Stimulated activated naive CD8-positive, alpha-beta T cell treated with anti-CD3 and anti-CD28 coated beads, Interleukin-15, Interleukin-2, amounts not matched to agents 100 ng/mL and 50 ng/mL, for 24 hours (primary cell): ENCODE measurements around the gene KRTAP10-12.

Experiments used
- H3K27ac Mint-ChIP-seq: one replicate; pipeline ENCODE4 v1.8.0; 2021; ENCODE audit warnings: mild to moderate bottlenecking, mixed read lengths
- H3K27me3 Mint-ChIP-seq: one replicate; pipeline ENCODE4 v1.8.0; 2021; ENCODE audit warnings: mixed read lengths
- H3K36me3 Mint-ChIP-seq: one replicate; pipeline ENCODE4 v1.8.0; 2021; ENCODE audit warnings: low read depth, mixed read lengths
- H3K4me1 Mint-ChIP-seq: one replicate; pipeline ENCODE4 v1.8.0; 2021; ENCODE audit warnings: low read depth, mixed read lengths
- H3K4me3 Mint-ChIP-seq: one replicate; pipeline ENCODE4 v1.8.0; 2021; ENCODE audit warnings: mild to moderate bottlenecking, mixed read lengths
- H3K9me3 Mint-ChIP-seq: one replicate; pipeline ENCODE4 v1.8.0; 2021; ENCODE audit warnings: mixed read lengths

The KRTAP10-12 gene

DNA sequence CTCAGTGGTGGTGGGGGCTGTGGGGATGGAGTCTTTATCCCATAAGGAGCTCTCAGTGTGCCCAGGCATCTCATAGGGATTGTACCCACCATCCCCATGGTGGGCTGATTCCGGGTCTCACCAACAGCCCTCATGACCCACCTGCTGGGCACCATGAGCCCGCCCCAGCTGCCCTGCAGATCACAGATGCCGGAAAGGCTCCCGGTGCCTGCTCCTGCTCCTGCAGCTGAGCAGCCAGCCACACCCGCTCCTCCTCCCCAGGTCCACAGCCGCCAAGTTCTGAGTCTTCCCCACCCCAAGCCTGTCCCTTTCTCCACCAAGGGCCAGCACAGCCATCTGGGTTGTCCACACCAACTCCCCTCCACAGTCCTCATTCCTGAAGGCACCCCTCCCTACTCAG lies 29.9 kb downstream of the KRTAP10-12 start:
- Mint-ChIP-seq H3K9me3 (no peaks in the 10 kb centered on the region), H3K27ac (no peak overlapping the region)

DNA sequence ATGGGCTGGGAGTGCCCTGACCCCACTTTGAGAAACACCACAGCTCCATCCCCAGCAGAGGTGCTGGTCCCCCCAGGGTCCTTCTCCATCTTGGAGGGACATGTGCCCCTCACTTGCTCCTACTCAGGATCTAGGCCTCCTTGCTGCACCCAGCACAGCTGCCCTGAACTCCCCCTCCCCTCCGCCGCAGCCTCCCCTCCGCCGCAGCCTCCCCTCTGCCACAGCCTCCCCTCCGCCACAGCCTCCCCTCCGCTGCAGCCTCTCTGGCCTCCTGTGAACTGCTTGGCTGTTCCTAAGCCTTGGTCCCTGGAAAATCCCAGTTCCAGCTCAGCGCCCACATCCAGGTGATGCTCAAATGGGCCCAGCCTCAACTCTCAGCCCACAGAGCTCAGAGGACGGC lies 30.3 kb downstream of the KRTAP10-12 start:
- Mint-ChIP-seq H3K4me1 (peaks cover 15% of the 10 kb centered on the region), H3K36me3 (no peaks in the 10 kb centered on the region), H3K27me3 (peaks cover 31% of the 10 kb centered on the region), H3K9me3 (no peaks in the 10 kb centered on the region), H3K27ac (no peak overlapping the region), H3K4me3 (no peak overlapping the region)

More for the DNA sequence above, 29.9 kb downstream of the KRTAP10-12 start:
- Mint-ChIP-seq H3K4me1 (peaks cover 15% of the 10 kb centered on the region), H3K4me3 (no peak overlapping the region), H3K36me3 (no peaks in the 10 kb centered on the region), H3K27me3 (peaks cover 31% of the 10 kb centered on the region)

DNA sequence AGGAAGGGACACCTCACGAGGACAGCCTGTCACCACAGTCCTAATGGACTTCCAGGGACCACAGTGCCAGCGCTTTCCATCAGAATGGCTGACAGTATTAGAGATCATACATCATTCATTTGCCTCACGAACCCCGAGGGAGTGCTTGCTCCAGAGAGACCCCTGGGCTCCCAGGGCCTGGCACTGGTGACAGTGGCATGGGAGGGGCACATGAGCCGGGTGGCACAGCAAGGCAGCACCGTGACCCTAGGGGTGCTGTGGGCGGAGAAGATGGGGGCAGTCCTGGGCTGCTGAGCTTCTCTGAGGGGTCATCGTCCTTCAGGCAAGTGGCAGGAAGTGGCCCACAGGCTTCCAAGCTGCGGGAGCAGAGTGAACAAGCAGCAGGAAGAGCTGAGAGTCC lies 30.8 kb downstream of the KRTAP10-12 start:
- Mint-ChIP-seq H3K9me3 (no peaks in the 10 kb centered on the region), H3K36me3 (no peaks in the 10 kb centered on the region), H3K27ac (no peak overlapping the region), H3K4me3 (no peak overlapping the region), H3K4me1 (peaks cover 12% of the 10 kb centered on the region), H3K27me3 (peaks cover 27% of the 10 kb centered on the region)

DNA sequence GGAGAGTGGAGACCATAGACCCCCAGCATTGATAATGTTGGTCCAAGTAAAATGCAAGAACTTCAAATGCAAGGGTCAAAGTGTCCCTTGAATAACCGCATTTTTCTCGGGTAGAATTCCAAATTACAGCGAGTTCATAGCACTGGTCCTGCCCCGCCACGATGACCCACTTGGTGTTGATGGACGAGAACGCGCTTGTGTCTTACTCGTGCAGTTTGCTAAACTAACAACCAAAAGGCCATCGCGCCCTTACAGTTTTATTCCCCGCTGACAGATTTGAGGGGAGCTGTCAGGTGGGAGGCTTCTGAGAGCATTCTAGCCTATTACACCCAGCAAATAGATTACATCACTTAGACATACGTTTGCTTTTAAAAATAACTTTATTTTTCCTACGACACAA lies 31.7 kb downstream of the KRTAP10-12 start:
- Mint-ChIP-seq H3K4me1 (peaks cover 5% of the 10 kb centered on the region), H3K9me3 (no peaks in the 10 kb centered on the region), H3K27me3 (peaks cover 21% of the 10 kb centered on the region), H3K4me3 (no peak overlapping the region), H3K36me3 (no peaks in the 10 kb centered on the region), H3K27ac (no peak overlapping the region)

DNA sequence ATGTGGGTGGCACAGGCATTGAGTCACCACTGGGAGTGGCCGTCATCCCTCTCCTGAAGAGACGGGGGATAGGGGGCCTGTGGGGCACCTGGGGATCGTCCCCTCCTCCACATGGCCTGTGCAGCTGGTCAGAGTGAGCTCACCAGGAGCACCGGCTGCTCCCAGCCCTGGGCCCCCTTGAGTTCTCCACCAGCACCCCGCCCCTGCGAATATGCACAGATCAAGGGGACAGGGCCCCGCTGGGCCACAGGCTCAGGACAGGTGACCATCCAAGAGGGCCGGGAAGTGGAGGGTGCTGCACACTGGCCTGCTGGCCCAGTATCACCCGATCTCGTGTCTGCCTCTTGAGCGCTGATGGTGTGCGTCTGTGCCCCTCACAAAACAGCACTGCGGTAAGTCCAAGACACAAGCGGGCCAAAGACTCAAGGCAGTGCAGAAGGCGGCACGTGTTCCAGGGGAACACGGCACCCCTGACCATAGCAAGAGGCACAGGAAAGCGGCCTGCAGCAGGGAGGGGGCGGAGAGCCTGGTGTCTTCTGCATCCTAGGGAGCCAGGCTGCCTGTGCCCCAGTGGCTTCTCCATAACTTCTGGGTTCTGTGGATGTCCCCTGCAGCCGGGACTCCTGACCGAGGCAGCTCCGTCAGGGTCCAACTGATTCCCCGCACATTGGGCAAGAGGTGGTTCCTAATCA lies 32.5 kb downstream of the KRTAP10-12 start:
- no peak overlapping the region for H3K4me3 Mint-ChIP-seq
- H3K9me3 Mint-ChIP-seq: no peaks in the 10 kb centered on the region
- H3K4me1 Mint-ChIP-seq: no peaks in the 10 kb centered on the region
- peaks cover 16% of the 10 kb centered on the region for H3K27me3 Mint-ChIP-seq
- no peak overlapping the region for H3K27ac Mint-ChIP-seq
- H3K36me3 Mint-ChIP-seq: no peaks in the 10 kb centered on the region

DNA sequence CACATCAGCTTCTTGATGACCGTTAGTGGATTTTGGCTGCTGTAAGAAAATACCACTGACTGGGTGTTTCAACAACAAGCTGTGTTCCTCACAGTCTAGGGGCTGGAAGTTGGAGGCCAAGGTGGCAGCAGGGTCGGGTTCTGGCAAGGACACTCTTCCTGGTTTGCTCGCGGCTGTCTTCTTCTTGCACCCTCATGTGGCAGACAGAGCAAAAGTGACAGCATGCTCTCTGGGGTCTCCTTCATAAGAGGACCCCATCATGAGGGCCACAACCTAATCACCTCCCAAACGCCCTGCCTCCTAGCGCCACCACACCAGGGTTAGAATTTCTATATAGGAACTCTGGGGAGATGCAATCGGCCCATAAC lies 33.0 kb downstream of the KRTAP10-12 start:
- Mint-ChIP-seq H3K27me3 (peaks cover 14% of the 10 kb centered on the region), H3K36me3 (no peaks in the 10 kb centered on the region), H3K4me3 (no peak overlapping the region), H3K27ac (no peak overlapping the region), H3K4me1 (no peaks in the 10 kb centered on the region), H3K9me3 (no peaks in the 10 kb centered on the region)

DNA sequence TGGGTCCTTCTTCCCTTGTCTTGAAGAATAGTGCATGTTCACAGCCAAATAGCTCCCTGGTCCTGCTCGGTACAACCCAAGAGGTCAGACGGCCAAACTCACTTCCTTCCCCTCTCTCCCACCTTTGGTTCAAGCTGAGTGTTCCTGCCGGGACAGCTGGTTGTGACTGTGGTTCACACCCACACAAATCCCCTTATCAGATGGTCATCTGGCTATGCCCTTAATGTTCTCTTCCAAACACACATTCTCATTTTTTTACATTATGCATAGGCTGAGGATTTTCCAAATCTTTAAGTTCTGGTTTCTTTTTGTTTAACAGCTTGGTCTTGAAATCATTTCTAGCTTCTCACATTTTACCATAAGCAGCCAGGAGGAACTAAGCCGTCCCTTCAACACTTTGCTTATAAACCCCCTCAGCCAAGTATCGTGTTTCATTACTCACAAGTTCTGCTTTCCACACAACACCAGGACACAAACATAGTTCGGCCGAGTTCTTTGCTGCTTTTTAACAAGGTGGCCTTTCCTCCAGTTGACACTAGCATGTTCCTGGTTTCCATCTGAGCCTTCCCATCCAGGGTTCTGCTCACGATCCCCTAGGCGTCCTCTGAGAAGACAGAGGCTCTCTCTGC lies 34.1 kb downstream of the KRTAP10-12 start:
- Mint-ChIP-seq H3K27me3 (peaks cover 7% of the 10 kb centered on the region), H3K4me1 (no peaks in the 10 kb centered on the region), H3K4me3 (no peak overlapping the region), H3K27ac (no peak overlapping the region), H3K36me3 (no peaks in the 10 kb centered on the region), H3K9me3 (no peaks in the 10 kb centered on the region)

DNA sequence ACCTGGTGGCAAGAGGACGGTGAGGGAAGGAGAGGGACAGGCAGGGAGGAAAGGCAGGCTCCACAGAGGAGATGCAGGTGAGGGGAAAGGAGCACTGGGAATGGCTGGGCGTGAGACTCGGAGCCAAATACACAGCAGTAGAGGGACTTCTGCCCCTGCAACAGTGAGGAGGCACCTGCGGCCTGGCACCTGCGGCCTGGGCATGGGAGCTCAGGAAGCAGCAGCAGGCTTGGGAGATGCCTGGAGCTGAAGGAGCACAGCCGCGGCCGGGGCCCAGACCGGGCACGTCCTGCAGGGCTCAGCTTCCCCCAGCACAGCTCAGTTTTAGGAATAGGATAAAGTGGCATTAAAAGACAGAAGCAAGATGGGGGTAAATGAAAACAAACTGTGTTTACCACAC lies 35.3 kb downstream of the KRTAP10-12 start:
- peaks cover 4% of the 10 kb centered on the region for H3K27me3 Mint-ChIP-seq
- no peaks in the 10 kb centered on the region for H3K36me3 Mint-ChIP-seq
- no peaks in the 10 kb centered on the region for H3K9me3 Mint-ChIP-seq
- no peaks in the 10 kb centered on the region for H3K4me1 Mint-ChIP-seq
- H3K4me3 Mint-ChIP-seq: no peak overlapping the region
- H3K27ac Mint-ChIP-seq: no peak overlapping the region

DNA sequence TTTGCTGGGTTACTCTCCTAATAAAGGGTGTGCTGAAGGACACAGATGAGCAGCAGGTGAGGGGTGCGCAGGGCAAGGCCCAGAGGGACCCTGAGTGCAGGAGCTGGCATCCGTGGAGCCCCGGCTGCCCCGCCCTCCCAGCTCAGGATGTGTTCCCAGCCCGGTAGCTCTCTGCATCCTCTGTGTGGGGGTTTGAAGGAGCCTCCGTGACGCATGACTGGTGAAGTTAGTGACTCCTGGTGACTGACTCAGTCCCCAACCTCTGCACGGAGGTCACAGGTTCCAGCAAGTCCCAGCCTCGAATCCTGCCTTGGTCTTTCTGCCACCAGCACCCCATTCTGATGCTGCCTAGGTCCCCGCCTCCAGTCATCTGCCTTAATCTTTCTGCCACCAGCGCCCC lies 36.0 kb downstream of the KRTAP10-12 start:
- no peaks in the 10 kb centered on the region for H3K9me3 Mint-ChIP-seq
- peaks cover 2% of the 10 kb centered on the region for H3K27me3 Mint-ChIP-seq
- no peak overlapping the region for H3K4me3 Mint-ChIP-seq
- no peaks in the 10 kb centered on the region for H3K4me1 Mint-ChIP-seq
- H3K36me3 Mint-ChIP-seq: no peaks in the 10 kb centered on the region
- H3K27ac Mint-ChIP-seq: no peak overlapping the region

DNA sequence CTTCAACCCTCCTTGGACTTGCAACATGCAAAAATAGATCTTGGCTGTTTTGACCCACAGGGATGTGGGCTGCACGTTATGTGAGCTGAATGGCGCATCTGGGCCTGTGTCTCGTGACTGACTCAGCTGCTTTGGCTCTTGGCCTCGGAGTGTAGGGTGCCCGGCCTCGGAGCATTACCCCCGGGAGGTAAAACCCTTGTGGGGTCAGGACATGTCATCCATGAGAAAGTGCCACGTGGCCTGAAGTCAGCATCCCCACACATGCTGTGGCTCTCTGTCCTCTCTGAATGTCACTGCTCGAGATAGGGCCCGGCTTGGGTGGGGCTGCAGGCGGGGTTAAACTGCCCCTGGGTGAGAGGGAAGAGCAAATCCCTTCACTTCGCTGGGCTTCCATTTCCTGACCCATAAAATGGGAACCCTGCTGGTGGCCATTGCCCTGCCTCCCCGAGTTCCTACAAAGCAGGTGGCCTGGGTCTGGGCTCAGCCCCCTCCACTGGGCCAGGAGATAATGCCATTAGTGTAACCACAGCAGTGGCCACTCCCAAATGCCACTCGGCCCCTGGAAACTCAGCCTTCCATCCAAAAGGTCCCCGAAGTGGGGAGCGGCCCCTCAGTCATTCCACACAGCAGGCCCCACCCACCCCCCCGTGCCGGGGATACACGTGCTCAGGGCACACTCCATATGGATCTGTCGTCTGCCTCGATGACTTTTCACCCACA lies 37.2 kb downstream of the KRTAP10-12 start:
- no peaks in the 10 kb centered on the region for H3K36me3 Mint-ChIP-seq
- no peak overlapping the region for H3K27ac Mint-ChIP-seq
- no peaks in the 10 kb centered on the region for H3K4me1 Mint-ChIP-seq
- H3K4me3 Mint-ChIP-seq: no peak overlapping the region
- H3K27me3 Mint-ChIP-seq: no peaks in the 10 kb centered on the region
- no peaks in the 10 kb centered on the region for H3K9me3 Mint-ChIP-seq

DNA sequence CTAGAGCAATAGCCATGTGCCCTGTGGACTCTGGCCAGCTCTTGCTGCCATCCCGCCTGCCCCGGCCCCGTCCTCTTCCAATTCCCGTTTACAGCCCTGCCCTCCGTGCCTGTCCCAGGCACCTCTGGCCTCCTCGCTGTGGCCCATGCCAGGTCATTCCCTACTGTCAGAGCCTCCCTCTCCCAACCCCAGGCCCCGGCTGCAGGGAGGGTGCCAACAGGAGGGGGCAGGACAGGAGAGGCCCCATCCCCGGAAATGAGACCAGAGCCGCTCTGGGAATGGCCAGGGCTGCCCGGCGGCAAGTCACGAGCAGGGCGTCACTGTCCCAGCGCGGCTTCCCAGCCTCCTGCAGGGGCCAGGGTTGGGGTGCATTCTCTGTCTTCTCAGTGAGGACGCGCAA lies 37.9 kb downstream of the KRTAP10-12 start:
- Mint-ChIP-seq H3K27ac (no peak overlapping the region), H3K4me3 (no peak overlapping the region), H3K27me3 (no peaks in the 10 kb centered on the region), H3K4me1 (no peaks in the 10 kb centered on the region), H3K36me3 (no peaks in the 10 kb centered on the region), H3K9me3 (no peaks in the 10 kb centered on the region)

DNA sequence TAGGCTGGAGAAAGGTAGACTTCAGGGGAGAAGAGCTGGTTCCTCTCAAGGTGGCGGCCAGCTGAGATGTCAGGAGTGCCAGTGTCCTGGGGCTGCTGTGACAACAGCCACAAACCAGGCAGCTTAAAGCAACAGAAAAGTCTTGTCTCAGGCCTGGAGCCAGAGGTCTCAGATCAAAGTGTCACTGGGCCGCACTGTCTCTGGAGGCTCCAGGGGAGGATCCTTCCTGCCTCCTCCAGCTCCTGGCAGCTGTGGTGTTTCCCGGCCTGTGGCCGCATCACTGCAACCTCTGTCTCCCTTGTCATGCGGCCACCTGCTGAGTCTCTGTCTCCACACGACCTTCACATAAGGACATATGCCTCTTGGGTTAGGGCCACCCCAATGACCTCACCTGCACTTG lies 38.8 kb downstream of the KRTAP10-12 start:
- no peak overlapping the region for H3K4me3 Mint-ChIP-seq
- no peaks in the 10 kb centered on the region for H3K36me3 Mint-ChIP-seq
- no peaks in the 10 kb centered on the region for H3K4me1 Mint-ChIP-seq
- H3K9me3 Mint-ChIP-seq: no peaks in the 10 kb centered on the region
- H3K27me3 Mint-ChIP-seq: no peaks in the 10 kb centered on the region
- H3K27ac Mint-ChIP-seq: no peak overlapping the region

DNA sequence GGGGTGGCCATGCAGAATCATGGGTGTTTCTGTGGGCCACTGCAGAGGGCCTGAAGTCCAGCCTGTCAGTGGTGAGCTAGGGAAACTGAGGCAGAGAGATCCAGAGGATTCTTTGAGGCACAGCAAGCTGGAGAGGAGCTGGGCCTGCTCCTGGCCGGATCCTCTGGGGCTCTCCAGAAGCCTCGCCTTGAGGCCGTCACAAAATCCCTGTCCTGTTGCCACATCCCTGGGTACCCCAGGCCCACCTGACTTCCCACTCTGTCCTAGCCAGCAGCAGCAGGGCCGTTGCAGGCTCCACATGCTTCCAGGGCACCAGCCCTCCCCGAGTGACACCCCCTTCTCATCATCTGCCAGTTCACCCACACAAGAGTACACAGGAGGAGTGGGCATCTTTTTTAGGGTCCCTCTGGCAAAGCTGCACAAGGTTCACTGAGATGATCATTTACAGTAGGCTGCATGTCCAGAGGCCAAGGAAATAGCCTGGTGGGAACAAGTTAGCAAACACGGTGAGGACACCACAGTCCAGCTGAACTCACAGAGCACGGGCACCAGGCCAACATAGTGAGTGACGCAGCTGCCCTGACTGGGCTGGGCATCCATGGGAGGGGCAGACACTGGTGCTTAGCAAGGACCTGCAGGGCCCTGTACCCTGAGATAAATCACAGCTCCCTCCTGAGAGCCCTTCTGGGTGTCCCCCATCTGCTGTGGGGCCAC lies 39.5 kb downstream of the KRTAP10-12 start:
- Mint-ChIP-seq H3K4me3 (no peak overlapping the region), H3K36me3 (no peaks in the 10 kb centered on the region), H3K27ac (no peak overlapping the region), H3K4me1 (no peaks in the 10 kb centered on the region), H3K27me3 (no peaks in the 10 kb centered on the region), H3K9me3 (no peaks in the 10 kb centered on the region)

DNA sequence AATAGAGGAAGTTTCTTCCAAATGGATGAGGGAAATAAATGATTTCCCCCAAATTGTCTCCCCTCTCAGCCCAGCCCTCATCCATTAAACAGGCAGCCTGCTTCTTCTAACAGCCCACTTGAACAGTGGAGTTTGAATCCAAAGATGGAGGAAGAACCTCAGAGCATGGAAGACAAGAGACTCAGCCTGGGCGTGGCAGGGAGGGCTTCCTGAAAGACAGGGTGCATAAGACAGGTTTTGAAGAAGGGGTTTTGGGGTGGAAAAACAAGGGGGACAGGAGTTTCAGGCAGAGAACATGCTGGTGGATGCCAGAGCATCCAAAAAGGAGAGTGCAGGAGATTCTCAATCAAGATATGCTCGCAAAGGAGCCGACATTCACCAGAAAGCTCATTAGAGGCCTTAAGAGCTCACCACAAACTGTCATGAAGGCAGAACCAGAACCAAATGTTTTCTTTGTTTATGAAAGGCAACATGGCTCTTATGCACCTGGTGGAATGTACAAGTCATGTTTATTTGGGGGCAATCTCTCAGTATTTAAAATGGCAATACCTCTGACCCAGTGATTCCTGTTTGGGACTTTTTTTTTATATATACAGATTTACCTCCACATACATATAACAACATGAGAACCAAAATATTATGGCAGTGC lies 40.9 kb downstream of the KRTAP10-12 start:
- Mint-ChIP-seq H3K4me3 (no peak overlapping the region), H3K27ac (no peak overlapping the region), H3K9me3 (no peaks in the 10 kb centered on the region), H3K36me3 (no peaks in the 10 kb centered on the region), H3K27me3 (no peaks in the 10 kb centered on the region), H3K4me1 (no peaks in the 10 kb centered on the region)

DNA sequence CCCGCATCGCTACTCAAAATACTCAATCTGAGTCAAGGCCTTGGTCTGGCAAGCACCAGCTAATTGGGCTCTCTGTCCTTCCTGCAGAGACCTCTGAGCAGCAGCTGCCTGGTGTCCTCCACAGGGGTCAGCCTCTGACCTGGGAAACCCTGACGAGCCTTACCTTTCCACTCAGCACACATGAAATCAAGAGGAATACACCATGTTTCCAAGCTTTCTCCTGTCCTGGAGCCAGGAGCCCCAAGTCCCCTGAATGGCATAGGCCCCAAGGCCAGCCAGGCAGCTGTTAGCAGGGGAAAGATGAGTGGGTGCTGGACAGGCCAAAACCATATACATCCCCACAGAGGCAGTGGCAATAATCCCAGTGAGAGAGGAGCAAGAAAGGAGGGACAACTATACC lies 41.6 kb downstream of the KRTAP10-12 start:
- H3K4me1 Mint-ChIP-seq: no peaks in the 10 kb centered on the region
- H3K36me3 Mint-ChIP-seq: no peaks in the 10 kb centered on the region
- no peak overlapping the region for H3K27ac Mint-ChIP-seq
- no peak overlapping the region for H3K4me3 Mint-ChIP-seq
- H3K9me3 Mint-ChIP-seq: no peaks in the 10 kb centered on the region
- H3K27me3 Mint-ChIP-seq: no peaks in the 10 kb centered on the region
